GM18909 (cell line): ENCODE measurements around the gene CTAG1A.
"Not testable (repeated sequence)": the region's sequence is repeated elsewhere in the genome, so short reads cannot be mapped to it uniquely, and the experiment has no call there.

Source experiments
- ATAC-seq: cut with Tn5 transposase; IDR thresholded peaks from one replicate; pipeline ENCODE4 v1.9.1; 2021; ENCODE audit warnings: mild to moderate bottlenecking; ENCODE audit not compliant: unreplicated experiment, poor library complexity

CTAG1A gene

GRCh38 chrX:154562295-154562694 is 22.6 kb upstream of the CTAG1A start:
- not testable (repeated sequence) for ATAC-seq

GRCh38 chrX:154570361-154570760 is 14.6 kb upstream of the CTAG1A start:
- ATAC-seq: not testable (repeated sequence)

GRCh38 chrX:154573061-154573460 is 11.9 kb upstream of the CTAG1A start:
- not testable (repeated sequence) for ATAC-seq

- ATAC-seq: not testable (repeated sequence)
Observed at GRCh38 chrX:154575076-154575475, 9.9 kb upstream of the CTAG1A start.

GRCh38 chrX:154582994-154583393 is 1.9 kb upstream of the CTAG1A start:
- ATAC-seq: not testable (repeated sequence)

- ATAC-seq: not testable (repeated sequence)
Observed at GRCh38 chrX:154590415-154590814, 5.5 kb downstream of the CTAG1A start.

GRCh38 chrX:154592505-154592904 is 7.6 kb downstream of the CTAG1A start:
- ATAC-seq: no peak

GRCh38 chrX:154593201-154593600 is 8.3 kb downstream of the CTAG1A start:
- ATAC-seq: no peak

- no peak for ATAC-seq
Observed at GRCh38 chrX:154594491-154594890, 9.6 kb downstream of the CTAG1A start.

- ATAC-seq: no peak
Observed at GRCh38 chrX:154595559-154596249, 10.8 kb downstream of the CTAG1A start.

- ATAC-seq: no peak
Observed at GRCh38 chrX:154596290-154596929, 11.5 kb downstream of the CTAG1A start.

GRCh38 chrX:154597221-154597620 is 12.3 kb downstream of the CTAG1A start:
- no peak for ATAC-seq

GRCh38 chrX:154598656-154599055 is 13.7 kb downstream of the CTAG1A start:
- ATAC-seq: no peak

GRCh38 chrX:154599531-154599930 is 14.6 kb downstream of the CTAG1A start:
- ATAC-seq: no peak

GRCh38 chrX:154600759-154601374 is 15.9 kb downstream of the CTAG1A start:
- no peak for ATAC-seq

- no peak for ATAC-seq
Observed at GRCh38 chrX:154602226-154602625, 17.3 kb downstream of the CTAG1A start.

- no peak for ATAC-seq
Observed at GRCh38 chrX:154602766-154603437, 18.0 kb downstream of the CTAG1A start.

GRCh38 chrX:154603438-154604430 is 18.8 kb downstream of the CTAG1A start:
- ATAC-seq: no peak

GRCh38 chrX:154605566-154605965 is 20.6 kb downstream of the CTAG1A start:
- no peak for ATAC-seq

- no peak for ATAC-seq
Observed at GRCh38 chrX:154607370-154607769, 22.4 kb downstream of the CTAG1A start.
